Activated CD4-positive, alpha-beta T cell treated with anti-CD3 and anti-CD28 coated beads, Interleukin-2, amount 10 ng/mL, durations not matched to agents 7 days and 5 days (primary cell): Measurements from ENCODE around the gene ARHGAP5. TPM values are rescaled to one million over a fixed set of nuclear protein-coding genes. Genes with fewer than 3 reads are reported as not detected.
A peak's percentile ranks its signal among the peaks of the same experiment; 100 is the strongest.

Source experiments
- CTCF ChIA-PET: fragments of 350-600 bp; sonication (Branson Sonifier 250); formaldehyde crosslinking; loops from one replicate; lab custom pipeline; 2021; ENCODE audit warnings: antibody characterized with exemption; lab: Charles Lee
- POLR2A ChIA-PET: fragments of 350-600 bp; sonication (Branson Sonifier 250); formaldehyde crosslinking; loops from one replicate; lab custom pipeline; 2021; ENCODE audit warnings: antibody characterized with exemption; lab: Charles Lee
- DNase-seq: peaks from one replicate; pipeline ENCODE4 v3.0.0-alpha.2; 2020
- H3K27ac Mint-ChIP-seq: one replicate; pipeline ENCODE4 v1.8.0; 2021; ENCODE audit warnings: mild to moderate bottlenecking, moderate library complexity, mixed read lengths
- H3K27me3 Mint-ChIP-seq: one replicate; pipeline ENCODE4 v1.8.0; 2021; ENCODE audit warnings: mixed read lengths
- H3K36me3 Mint-ChIP-seq: one replicate; pipeline ENCODE4 v1.8.0; 2021; ENCODE audit warnings: low read depth, mixed read lengths
- H3K4me1 Mint-ChIP-seq: one replicate; pipeline ENCODE4 v1.8.0; 2021; ENCODE audit warnings: mixed read lengths
- H3K4me3 Mint-ChIP-seq: one replicate; pipeline ENCODE4 v1.8.0; 2021; ENCODE audit warnings: mild to moderate bottlenecking, moderate library complexity, mixed read lengths
- H3K9me3 Mint-ChIP-seq: one replicate; pipeline ENCODE4 v1.8.0; 2021; ENCODE audit warnings: mixed read lengths
- total RNA-seq, 2 experiments: library from RNA; stranded (reverse); gene quantifications; one replicate each; pipeline ENCODE4 v1.2.3, GENCODE V29; 2021

ARHGAP5 gene
- total RNA-seq, 2 experiments from 2014 or later = 35.7 to 38.6 TPM

DNA sequence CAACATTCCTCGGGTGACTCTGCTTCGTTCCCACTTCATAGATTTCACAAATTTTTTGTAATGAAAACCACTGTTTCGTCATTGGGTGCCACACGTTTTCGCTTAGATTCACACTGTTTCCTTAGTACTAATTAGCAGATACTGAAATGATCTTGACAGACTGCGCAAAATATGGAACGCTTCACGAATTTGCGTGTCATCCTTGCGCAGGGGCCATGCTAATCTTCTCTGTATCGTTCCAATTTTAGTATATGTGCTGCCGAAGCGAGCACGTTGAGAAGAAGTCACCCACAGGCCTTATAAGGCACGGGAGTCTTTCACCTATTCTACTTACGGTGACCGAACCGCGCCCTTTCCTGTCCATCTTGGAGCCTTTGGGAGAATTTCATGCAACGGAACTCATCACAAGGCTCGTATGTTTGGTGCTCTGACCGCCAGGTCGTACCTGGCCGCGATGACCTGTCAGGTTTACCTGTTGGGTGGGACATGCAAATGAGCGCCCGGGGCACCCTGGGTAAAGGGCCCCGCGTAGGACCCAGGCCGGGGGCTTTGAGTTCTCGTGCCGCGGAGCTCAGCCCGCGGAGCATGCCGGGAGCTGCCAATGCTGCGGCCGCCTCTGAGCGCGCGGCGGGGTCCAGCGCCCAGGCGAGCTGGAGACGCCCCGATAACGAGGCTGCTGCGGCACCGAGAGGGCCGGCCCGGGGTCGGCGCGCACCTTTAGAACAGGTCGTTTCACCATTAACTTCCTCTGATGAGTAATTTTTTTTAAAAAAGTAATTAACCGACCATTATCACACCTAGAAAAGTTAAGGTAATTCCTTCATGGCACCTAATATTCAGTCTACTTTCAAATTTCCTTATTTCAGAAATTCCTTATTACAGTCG, 126.1 kb downstream of the ARHGAP5 start, which contains the start of gene RNU6-8:
TSS of gene RNU6-8 (minus strand) at position 272 of the 885 bp plus-strand sequence.
- Mint-ChIP-seq H3K27me3 (peaks cover 8% of the 10 kb centered on the region), H3K9me3 (no peaks in the 10 kb centered on the region), H3K4me1 (peaks cover 48% of the 10 kb centered on the region), H3K27ac (peak within 1 kb of the TSS; percentile 97), H3K36me3 (peaks cover 2% of the 10 kb centered on the region), H3K4me3 (peak within 1 kb of the TSS; percentile 86)
- CTCF ChIA-PET = no interaction called here
- DNase-seq = peak; percentile 84
- POLR2A ChIA-PET = interaction anchor here (0.7 kb wide), 1 partner anchor 51 kb away, joined by 3 read pairs; no protein-coding TSS in a partner anchor

DNA sequence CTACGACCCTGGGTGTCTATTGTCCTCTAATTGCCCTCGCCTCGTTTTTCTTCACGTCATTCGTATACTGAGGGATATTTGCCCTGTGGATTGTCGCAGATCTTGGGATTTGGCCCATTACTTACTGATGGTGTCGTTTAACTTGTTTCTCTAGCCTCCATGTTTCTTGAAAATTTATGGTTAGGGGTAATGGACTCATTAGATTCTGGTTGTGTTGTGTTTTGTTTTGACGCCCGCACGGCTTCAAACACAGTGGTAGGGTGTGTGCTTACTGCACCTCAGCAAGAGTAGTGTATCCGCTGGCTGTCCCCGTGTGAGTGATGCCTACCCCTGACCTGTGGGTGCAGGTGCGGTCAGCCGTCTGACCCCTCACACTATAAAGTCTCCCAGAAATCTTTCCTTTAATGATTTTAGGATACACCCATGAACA, 126.8 kb downstream of the ARHGAP5 start:
- CTCF ChIA-PET = no interaction called here

DNA sequence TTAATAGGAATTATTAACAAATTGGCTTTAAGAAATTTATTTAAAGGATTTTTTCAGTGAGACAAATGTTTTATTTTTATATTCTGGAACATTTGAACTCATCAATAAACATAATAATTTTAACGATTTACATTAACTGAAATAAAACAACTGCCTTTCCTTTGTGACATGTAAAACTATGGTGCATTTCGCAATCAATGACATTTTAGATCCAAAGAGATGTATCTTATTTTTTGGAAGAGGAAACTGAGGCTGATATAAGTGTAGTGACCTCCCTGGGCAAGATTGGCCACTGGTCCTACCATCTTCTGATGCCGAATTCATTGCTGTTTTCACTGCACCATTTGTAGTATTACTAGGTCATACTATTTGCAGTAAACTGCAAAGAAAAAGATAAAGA, 128.4 kb downstream of the ARHGAP5 start:
- Mint-ChIP-seq H3K27me3 (peaks cover 16% of the 10 kb centered on the region), H3K4me1 (peaks cover 45% of the 10 kb centered on the region), H3K4me3 (no peak overlapping the region), H3K9me3 (no peaks in the 10 kb centered on the region), H3K36me3 (peaks cover 2% of the 10 kb centered on the region), H3K27ac (no peak overlapping the region)
- no peak for DNase-seq
- POLR2A ChIA-PET = no interaction called here
- CTCF ChIA-PET = interaction anchor here (0.6 kb wide), 1 partner anchor 47 kb away, joined by 3 read pairs; no protein-coding TSS in a partner anchor

More for the DNA sequence above, 126.8 kb downstream of the ARHGAP5 start:
- peaks cover 12% of the 10 kb centered on the region for H3K27me3 Mint-ChIP-seq
- peaks cover 2% of the 10 kb centered on the region for H3K36me3 Mint-ChIP-seq
- POLR2A ChIA-PET = interaction anchor here (0.7 kb wide), 1 partner anchor 50 kb away, joined by 3 read pairs; no protein-coding TSS in a partner anchor
- H3K4me3 Mint-ChIP-seq = peak overlapping the region; percentile 86
- H3K9me3 Mint-ChIP-seq = no peaks in the 10 kb centered on the region
- peak overlapping the region; percentile 79 for H3K27ac Mint-ChIP-seq
- DNase-seq = peak; percentile 21
- peaks cover 48% of the 10 kb centered on the region for H3K4me1 Mint-ChIP-seq

DNA sequence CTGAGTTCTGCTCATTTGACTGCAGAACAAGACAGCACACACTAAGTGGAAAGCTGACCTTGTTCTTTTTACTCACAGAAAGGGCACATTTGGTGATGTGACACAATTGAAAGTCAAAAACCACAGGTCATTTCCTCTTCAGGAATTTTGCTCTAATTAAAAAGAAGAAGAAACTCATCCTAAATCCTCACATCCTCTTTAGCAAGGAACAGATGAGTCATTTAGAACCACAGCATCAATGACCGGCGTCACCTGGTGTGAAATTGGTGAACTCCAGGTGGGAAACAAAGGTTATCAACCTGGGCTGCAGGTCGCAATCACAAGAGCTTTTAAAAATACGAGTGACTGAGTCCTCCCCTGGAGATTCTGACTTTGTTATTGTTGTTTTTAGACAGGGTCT, 128.9 kb downstream of the ARHGAP5 start:
- Mint-ChIP-seq H3K27me3 (peaks cover 16% of the 10 kb centered on the region), H3K4me3 (no peak overlapping the region), H3K9me3 (no peaks in the 10 kb centered on the region), H3K27ac (no peak overlapping the region), H3K36me3 (peaks cover 2% of the 10 kb centered on the region), H3K4me1 (peaks cover 43% of the 10 kb centered on the region)
- ChIA-PET POLR2A (no interaction called here), CTCF (interaction anchor here (0.6 kb wide), 1 partner anchor 46 kb away, joined by 3 read pairs; no protein-coding TSS in a partner anchor)
- DNase-seq = no peak

DNA sequence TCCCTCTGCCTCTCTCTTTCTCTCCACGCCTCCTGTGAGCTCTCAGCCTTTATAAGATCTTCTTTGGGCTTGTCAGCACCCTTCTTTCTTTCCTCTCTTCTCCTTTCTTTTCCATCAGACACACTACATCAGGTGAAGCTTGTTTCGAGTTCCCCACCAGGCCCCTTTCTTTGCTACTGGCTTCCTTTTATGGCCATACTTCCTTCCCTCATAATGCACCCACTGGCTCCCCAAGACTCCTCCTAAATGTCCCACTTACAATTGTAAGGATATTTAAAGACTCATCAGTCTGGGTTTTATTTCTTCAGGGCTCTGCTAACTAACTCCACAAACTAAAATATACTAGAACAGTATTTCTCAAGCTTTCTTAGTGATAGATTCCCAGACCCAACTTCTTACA, 129.4 kb downstream of the ARHGAP5 start:
- Mint-ChIP-seq H3K4me3 (no peak overlapping the region), H3K9me3 (no peaks in the 10 kb centered on the region), H3K36me3 (peaks cover 2% of the 10 kb centered on the region), H3K27ac (peak overlapping the region; percentile 15), H3K27me3 (peaks cover 16% of the 10 kb centered on the region), H3K4me1 (peaks cover 38% of the 10 kb centered on the region)
- DNase-seq = no peak
- POLR2A ChIA-PET = no interaction called here
- CTCF ChIA-PET = no interaction called here

DNA sequence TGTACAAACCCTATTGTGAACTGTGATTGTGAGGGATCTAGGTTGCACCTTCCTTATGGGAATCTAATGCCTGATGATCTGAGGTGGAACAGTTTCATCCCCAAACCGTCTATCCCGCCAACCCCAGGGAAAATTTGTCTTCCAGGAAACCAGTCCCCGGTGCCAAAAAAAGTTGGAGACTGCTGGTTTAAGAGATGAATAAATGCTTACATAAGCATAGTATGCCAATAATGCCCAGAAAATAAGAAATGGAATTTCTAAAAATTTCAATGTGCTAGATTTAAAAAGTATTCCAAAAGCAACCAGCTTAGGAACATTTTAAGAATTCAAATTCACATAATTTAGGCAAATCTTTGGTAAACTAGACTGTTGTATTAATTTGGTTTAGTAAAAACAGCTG, 131.4 kb downstream of the ARHGAP5 start:
- ChIA-PET CTCF (no interaction called here), POLR2A (no interaction called here)
- no peaks in the 10 kb centered on the region for H3K9me3 Mint-ChIP-seq
- no peak overlapping the region for H3K4me3 Mint-ChIP-seq
- no peak overlapping the region for H3K27ac Mint-ChIP-seq
- peaks cover 21% of the 10 kb centered on the region for H3K4me1 Mint-ChIP-seq
- H3K36me3 Mint-ChIP-seq = no peaks in the 10 kb centered on the region
- no peak for DNase-seq
- peaks cover 14% of the 10 kb centered on the region for H3K27me3 Mint-ChIP-seq

Other genes starting within 250 kb of the ARHGAP5 start
- gene RNU6-7, start 124.7 kb downstream of the ARHGAP5 start, total RNA-seq = not detected
- gene RNU6-8, start 126.0 kb downstream of the ARHGAP5 start, total RNA-seq = not detected